ENCODE results near the gene SPTA1.

Gene SPTA1

GRCh38 chr1:158577561-158577960 is 109.0 kb downstream of the SPTA1 start:
- DNase-seq (ENCODE audit: low read depth in 1 of 2, low spot score in 1 of 2), result no peak

GRCh38 chr1:158572226-158572625 is 114.3 kb downstream of the SPTA1 start:
- DNase-seq (ENCODE audit: low read depth in 1 of 2, low spot score in 1 of 2), result no peak

- no peak for DNase-seq (ENCODE audit: low read depth in 1 of 2, low spot score in 1 of 2)
Observed at GRCh38 chr1:158570480-158570879, 116.0 kb downstream of the SPTA1 start, which contains the start of gene OR6P1. TSS of gene OR6P1 (minus strand) at chr1:158570580. CDS start at chr1:158563604, 6,976 bp downstream.

- no peak for DNase-seq (ENCODE audit: low read depth in 1 of 2, low spot score in 1 of 2)
Observed at GRCh38 chr1:158564608-158565007, 121.9 kb downstream of the SPTA1 start.

GRCh38 chr1:158563853-158564252 is 122.7 kb downstream of the SPTA1 start:
- DNase-seq (ENCODE audit: low read depth in 1 of 2, low spot score in 1 of 2), result no peak

All from activated CD4-positive, alpha-beta T cell treated with anti-CD3 and anti-CD28 coated beads, Interleukin-2, amount 50 U/mL, for 24 hours (primary cell).